ENCODE results near the gene HOXB8. TPM values are rescaled to one million over a fixed set of nuclear protein-coding genes. Genes with fewer than 3 reads are reported as not detected.

Gene HOXB8
- total RNA-seq, 4 donors from 2014 or later, result 0.75 TPM; not detected in 3

- TF ChIP-seq CTCF (IDR thresholded peaks at IDR 0.05; ENCODE audit: low read depth), result no peak
Measured at GRCh38 chr17:48568499-48569239, 46.4 kb downstream of the HOXB8 start.

GRCh38 chr17:48567646-48568354, 47.3 kb downstream of the HOXB8 start:
- no peak for TF ChIP-seq CTCF (IDR thresholded peaks at IDR 0.05; ENCODE audit: low read depth)

DNA sequence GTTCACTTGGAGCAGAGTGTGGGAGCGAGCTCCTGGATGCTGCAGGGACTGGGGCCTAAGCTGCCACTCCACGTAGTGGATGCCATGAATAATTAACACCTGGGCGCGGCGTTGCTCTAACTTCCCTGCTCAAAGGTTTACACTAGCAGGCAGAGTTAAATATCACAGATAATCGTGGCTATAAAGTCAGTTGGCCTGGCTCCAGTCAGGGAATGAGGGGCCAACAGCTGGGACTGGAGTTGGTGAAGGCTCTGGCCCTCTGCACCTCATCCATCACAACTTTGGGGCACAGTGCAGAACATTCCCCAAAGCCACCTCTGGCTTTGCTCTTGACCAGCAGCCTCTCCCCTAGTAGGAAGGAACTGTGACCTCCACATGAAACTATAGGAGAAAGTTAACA, 47.9 kb downstream of the HOXB8 start:
- no peak for TF ChIP-seq CTCF (IDR thresholded peaks at IDR 0.05; ENCODE audit: low read depth)

- TF ChIP-seq CTCF (IDR thresholded peaks at IDR 0.05; ENCODE audit: low read depth), result no peak
Measured at GRCh38 chr17:48566717-48567116, 48.4 kb downstream of the HOXB8 start.

GRCh38 chr17:48565925-48566710, 49.0 kb downstream of the HOXB8 start:
- TF ChIP-seq CTCF (IDR thresholded peaks at IDR 0.05; ENCODE audit: low read depth), result no peak

DNA sequence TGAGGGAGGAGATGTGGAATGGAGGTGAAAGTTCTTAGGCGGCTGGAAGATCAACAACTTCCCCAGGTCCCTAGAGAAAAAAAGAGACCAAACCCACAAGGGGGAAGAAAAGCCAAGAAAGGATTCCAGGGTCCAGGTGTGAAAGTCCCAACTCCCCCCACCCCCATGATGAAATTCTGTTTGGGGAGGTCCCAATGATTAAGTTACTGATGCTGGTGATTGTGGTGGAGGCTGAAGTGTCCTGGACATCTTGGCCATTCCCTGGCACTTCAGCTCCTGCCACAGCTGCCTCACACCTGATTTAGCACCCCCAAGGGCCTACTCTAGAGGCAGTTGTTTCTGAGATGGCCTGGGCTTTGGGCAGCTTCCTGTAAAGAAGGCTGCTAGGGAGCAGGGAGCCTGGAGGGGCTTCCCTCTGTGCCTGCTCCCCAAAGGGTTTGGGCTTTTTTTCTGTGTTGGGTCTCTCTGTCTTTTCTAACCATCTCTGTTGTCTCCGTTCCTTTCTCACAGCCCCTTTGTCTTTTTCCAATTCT, 50.0 kb downstream of the HOXB8 start:
- no peak for TF ChIP-seq CTCF (IDR thresholded peaks at IDR 0.05; ENCODE audit: low read depth)
